Astrocyte (in vitro differentiated cells and primary cell): ENCODE results near the gene ACSBG1. TPM values are rescaled to one million over a fixed set of nuclear protein-coding genes. Genes with fewer than 3 reads are reported as not detected.

Experiments
- DNase-seq: peaks from one replicate; pipeline ENCODE4 v3.0.0-alpha.2; 2010; ENCODE audit warnings: low read depth
- FAIRE-seq: peaks from 2 replicates; lab custom pipeline; 2011; peaks lifted over from hg19 to GRCh38; lab: Jason Lieb, UNC
- H2AFZ ChIP-seq: 2 replicates; pipeline ENCODE4 v1.6.0; 2012; ENCODE audit warnings: low read depth, low read length, inconsistent platforms
- H3K27ac ChIP-seq: 2 replicates; pipeline ENCODE4 v1.5.1; 2011; ENCODE audit warnings: low read depth, low read length, inconsistent platforms
- H3K27me3 ChIP-seq: 2 replicates; pipeline ENCODE4 v1.6.0; 2011; ENCODE audit warnings: low read length, inconsistent platforms; ENCODE audit not compliant: insufficient read depth
- H3K36me3 ChIP-seq: 2 replicates; pipeline ENCODE4 v1.5.1; 2011; ENCODE audit warnings: low read length, inconsistent platforms; ENCODE audit not compliant: insufficient read depth
- H3K4me1 ChIP-seq: 2 replicates; pipeline ENCODE4 v1.5.1; 2011; ENCODE audit warnings: low read length, inconsistent platforms; ENCODE audit not compliant: insufficient read depth
- H3K4me2 ChIP-seq: 2 replicates; pipeline ENCODE4 v1.6.0; 2012; ENCODE audit warnings: low read length, inconsistent platforms
- H3K4me3 ChIP-seq: 2 replicates; pipeline ENCODE4 v1.5.1; 2011; ENCODE audit warnings: low read depth, mild to moderate bottlenecking, low read length, inconsistent platforms; ENCODE audit not compliant: insufficient read depth
- H3K79me2 ChIP-seq: 2 replicates; pipeline ENCODE4 v1.6.0; 2012; ENCODE audit warnings: mild to moderate bottlenecking, low read length, inconsistent platforms; ENCODE audit not compliant: insufficient read depth
- H3K9ac ChIP-seq: 2 replicates; pipeline ENCODE4 v1.6.0; 2012; ENCODE audit warnings: mild to moderate bottlenecking, low read length, inconsistent platforms
- H3K9me3 ChIP-seq: 2 replicates; pipeline ENCODE4 v1.5.1; 2012; ENCODE audit warnings: low read depth, mild to moderate bottlenecking, low read length, inconsistent platforms; ENCODE audit not compliant: insufficient read depth
- H4K20me1 ChIP-seq: 2 replicates; pipeline ENCODE4 v1.6.0; 2012; ENCODE audit warnings: low read length, inconsistent platforms; ENCODE audit not compliant: insufficient read depth
- H3K27ac Mint-ChIP-seq: one replicate; pipeline ENCODE4 v1.8.0; 2021; ENCODE audit warnings: mild to moderate bottlenecking, mixed read lengths; ENCODE audit not compliant: unreplicated experiment
- H3K27me3 Mint-ChIP-seq: one replicate; pipeline ENCODE4 v1.8.0; 2021; ENCODE audit warnings: low read depth, mixed read lengths; ENCODE audit not compliant: unreplicated experiment
- H3K36me3 Mint-ChIP-seq: one replicate; pipeline ENCODE4 v1.8.0; 2021; ENCODE audit warnings: low read depth, mixed read lengths; ENCODE audit not compliant: unreplicated experiment
- H3K4me1 Mint-ChIP-seq: one replicate; pipeline ENCODE4 v1.8.0; 2021; ENCODE audit warnings: low read depth, mixed read lengths; ENCODE audit not compliant: unreplicated experiment
- H3K4me3 Mint-ChIP-seq: one replicate; pipeline ENCODE4 v1.8.0; 2021; ENCODE audit warnings: mild to moderate bottlenecking, moderate library complexity, mixed read lengths; ENCODE audit not compliant: unreplicated experiment
- H3K9me3 Mint-ChIP-seq: one replicate; pipeline ENCODE4 v1.8.0; 2021; ENCODE audit warnings: mild to moderate bottlenecking, mixed read lengths; ENCODE audit not compliant: unreplicated experiment
- EZH2 ChIP-seq: IDR thresholded peaks from 2 replicates; pipeline ENCODE4 v1.6.1; 2012; ENCODE audit warnings: mild to moderate bottlenecking, low read length, inconsistent platforms; ENCODE audit not compliant: insufficient read depth
- total RNA-seq: library from RNA; stranded (reverse); gene quantifications from 2 replicates; pipeline ENCODE4 v1.2.1, GENCODE V29; 2021
- TF ChIP-seq, protein P1 (sequence below): IDR thresholded peaks from 2 replicates; pipeline ENCODE4 v1.5.1; 2011; ENCODE audit warnings: low read depth, mild to moderate bottlenecking, inconsistent platforms, low read length, moderate library complexity; ENCODE audit not compliant: insufficient read depth

Gene ACSBG1
- total RNA-seq, 1 donor from 2014 or later, result not detected

DNA sequence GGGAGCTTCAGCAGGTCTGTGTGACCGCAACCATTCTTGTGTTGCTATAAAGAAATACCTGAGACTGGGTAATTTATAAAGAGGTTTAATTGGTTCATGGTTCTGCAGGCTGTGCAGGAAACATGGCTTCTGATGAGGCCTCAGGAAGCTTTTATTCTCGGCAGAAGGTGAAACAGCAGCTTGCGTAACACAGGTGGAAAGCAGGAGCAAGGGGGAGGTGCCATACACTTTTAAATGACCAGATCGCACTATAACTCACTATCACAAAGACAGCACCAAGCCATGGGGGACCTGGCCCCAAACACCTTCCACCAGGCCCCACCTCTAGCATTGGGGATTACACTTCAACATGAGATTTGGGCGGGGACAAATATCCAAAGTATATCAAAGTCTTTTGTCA, 94.8 kb downstream of the ACSBG1 start:
- no peak overlapping the region for H3K4me3 Mint-ChIP-seq
- no peaks in the 10 kb centered on the region for H3K9me3 Mint-ChIP-seq
- H3K27me3 Mint-ChIP-seq, result peaks cover 7% of the 10 kb centered on the region
- FAIRE-seq, result no peak
- Histone ChIP-seq H3K4me2 (no peak overlapping the region), H3K27ac (no peak overlapping the region), H3K9ac (no peak overlapping the region), H2AFZ (no peak overlapping the region), H3K4me1 (no peaks in the 10 kb centered on the region), H3K36me3 (no peaks in the 10 kb centered on the region), H3K9me3 (no peaks in the 10 kb centered on the region), H3K79me2 (no peaks in the 10 kb centered on the region), H4K20me1 (no peaks in the 10 kb centered on the region), H3K27me3 (no peaks in the 10 kb centered on the region), H3K4me3 (no peak overlapping the region)
- no peak for DNase-seq
- TF ChIP-seq EZH2, result no peak
- TF ChIP-seq, protein P1, sequence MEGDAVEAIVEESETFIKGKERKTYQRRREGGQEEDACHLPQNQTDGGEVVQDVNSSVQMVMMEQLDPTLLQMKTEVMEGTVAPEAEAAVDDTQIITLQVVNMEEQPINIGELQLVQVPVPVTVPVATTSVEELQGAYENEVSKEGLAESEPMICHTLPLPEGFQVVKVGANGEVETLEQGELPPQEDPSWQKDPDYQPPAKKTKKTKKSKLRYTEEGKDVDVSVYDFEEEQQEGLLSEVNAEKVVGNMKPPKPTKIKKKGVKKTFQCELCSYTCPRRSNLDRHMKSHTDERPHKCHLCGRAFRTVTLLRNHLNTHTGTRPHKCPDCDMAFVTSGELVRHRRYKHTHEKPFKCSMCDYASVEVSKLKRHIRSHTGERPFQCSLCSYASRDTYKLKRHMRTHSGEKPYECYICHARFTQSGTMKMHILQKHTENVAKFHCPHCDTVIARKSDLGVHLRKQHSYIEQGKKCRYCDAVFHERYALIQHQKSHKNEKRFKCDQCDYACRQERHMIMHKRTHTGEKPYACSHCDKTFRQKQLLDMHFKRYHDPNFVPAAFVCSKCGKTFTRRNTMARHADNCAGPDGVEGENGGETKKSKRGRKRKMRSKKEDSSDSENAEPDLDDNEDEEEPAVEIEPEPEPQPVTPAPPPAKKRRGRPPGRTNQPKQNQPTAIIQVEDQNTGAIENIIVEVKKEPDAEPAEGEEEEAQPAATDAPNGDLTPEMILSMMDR, result no peak
- peaks cover 2% of the 10 kb centered on the region for H3K4me1 Mint-ChIP-seq
- no peak overlapping the region for H3K27ac Mint-ChIP-seq
- no peaks in the 10 kb centered on the region for H3K36me3 Mint-ChIP-seq

DNA sequence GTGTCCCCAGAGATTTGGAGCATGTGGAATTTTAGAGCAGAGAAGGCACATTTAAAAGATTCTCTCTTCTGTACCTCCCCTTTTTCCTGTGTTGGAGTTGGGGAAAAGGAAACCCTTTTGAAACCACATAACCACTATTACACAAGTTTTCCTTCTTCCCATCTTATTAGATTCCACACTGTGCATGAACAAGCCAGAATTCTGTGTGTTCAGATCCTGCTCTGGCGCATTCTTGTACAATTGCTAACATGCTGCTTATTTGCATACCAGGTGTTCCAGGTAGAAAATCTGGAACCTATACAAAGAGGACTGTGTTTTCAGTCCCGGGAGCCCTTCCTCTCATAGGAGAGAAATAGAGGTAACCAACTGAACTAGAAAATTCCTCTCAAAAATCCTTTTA, 100.6 kb downstream of the ACSBG1 start:
- Histone ChIP-seq H2AFZ (no peak overlapping the region), H3K4me1 (peaks cover 5% of the 10 kb centered on the region), H3K27ac (no peak overlapping the region), H3K36me3 (no peaks in the 10 kb centered on the region), H4K20me1 (no peaks in the 10 kb centered on the region), H3K9ac (no peak overlapping the region), H3K4me2 (no peak overlapping the region), H3K27me3 (no peaks in the 10 kb centered on the region), H3K4me3 (no peak overlapping the region), H3K9me3 (no peaks in the 10 kb centered on the region), H3K79me2 (no peaks in the 10 kb centered on the region)
- H3K27ac Mint-ChIP-seq, result no peak overlapping the region
- DNase-seq (no peak), FAIRE-seq (no peak)
- H3K9me3 Mint-ChIP-seq, result no peaks in the 10 kb centered on the region
- peaks cover 6% of the 10 kb centered on the region for H3K4me1 Mint-ChIP-seq
- TF ChIP-seq EZH2, result no peak
- TF ChIP-seq, protein P1, result no peak
- no peak overlapping the region for H3K4me3 Mint-ChIP-seq
- peaks cover 10% of the 10 kb centered on the region for H3K27me3 Mint-ChIP-seq
- H3K36me3 Mint-ChIP-seq, result no peaks in the 10 kb centered on the region

DNA sequence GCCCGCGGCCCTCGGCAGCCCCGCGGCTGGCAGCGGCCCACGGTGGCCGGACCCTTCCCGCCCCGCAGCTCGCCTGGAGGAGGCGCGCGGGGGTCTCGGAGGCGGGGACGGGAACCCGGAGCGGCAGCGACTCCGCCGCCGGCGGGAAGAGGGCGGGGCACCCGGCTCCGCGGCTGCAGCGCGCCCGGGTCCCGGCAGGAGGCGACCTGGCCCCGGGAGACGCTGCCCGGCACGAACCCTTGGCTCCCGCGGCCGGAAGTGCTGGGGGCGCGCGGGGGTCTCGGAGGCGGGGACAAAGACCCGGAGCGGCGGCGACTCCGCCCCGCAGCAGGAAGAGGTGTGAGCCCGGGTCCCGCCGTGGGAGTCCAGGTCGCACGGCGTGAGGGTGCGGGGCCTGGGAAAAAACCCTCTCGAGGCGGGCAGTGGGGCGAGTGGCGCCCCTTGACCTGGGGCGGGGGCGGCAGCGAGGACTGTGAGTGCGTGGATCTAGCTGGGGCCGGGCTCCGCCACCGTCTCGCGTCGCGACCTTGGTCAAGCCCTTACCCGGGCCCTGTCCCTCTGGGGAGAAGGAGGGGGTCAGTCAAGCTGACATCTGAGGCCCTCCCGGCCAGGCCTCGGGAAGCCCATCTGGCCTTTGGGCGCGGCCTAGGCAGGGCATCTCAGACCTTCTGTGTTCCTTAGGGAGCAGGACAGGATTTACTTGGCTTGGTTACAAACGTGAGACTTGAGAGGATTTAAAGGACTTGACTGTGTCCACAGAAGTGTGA, 102.9 kb downstream of the ACSBG1 start, which contains the start of gene CIB2:
Gene CIB2, minus strand, starts transcription at position 151 of the 767 bp plus-strand sequence. CDS start 230 bp downstream, outside the sequence.
- peaks cover 5% of the 10 kb centered on the region for H3K4me1 ChIP-seq
- TF ChIP-seq, protein P1, result no peak
- TF ChIP-seq EZH2, result no peak
- H4K20me1 ChIP-seq, result no peaks in the 10 kb centered on the region
- peak within 1 kb of the TSS; percentile 81 for H3K27ac Mint-ChIP-seq
- H3K4me3 ChIP-seq, result peak within 1 kb of the TSS; percentile 62
- H3K9me3 ChIP-seq, result no peaks in the 10 kb centered on the region
- H3K79me2 ChIP-seq, result no peaks in the 10 kb centered on the region
- peak within 1 kb of the TSS; percentile 89 for H3K4me2 ChIP-seq
- H3K36me3 Mint-ChIP-seq, result peaks cover 2% of the 10 kb centered on the region
- no peaks in the 10 kb centered on the region for H3K27me3 ChIP-seq
- H3K4me3 Mint-ChIP-seq, result peak within 1 kb of the TSS; percentile 86
- FAIRE-seq (no peak), DNase-seq (peak; percentile 26)
- peak within 1 kb of the TSS; percentile 23 for H3K27ac ChIP-seq
- H3K27me3 Mint-ChIP-seq, result peaks cover 6% of the 10 kb centered on the region
- peak within 1 kb of the TSS; percentile 81 for H2AFZ ChIP-seq
- peak within 1 kb of the TSS; percentile 84 for H3K9ac ChIP-seq
- no peaks in the 10 kb centered on the region for H3K9me3 Mint-ChIP-seq
- peaks cover 6% of the 10 kb centered on the region for H3K4me1 Mint-ChIP-seq
- no peaks in the 10 kb centered on the region for H3K36me3 ChIP-seq
